C4-2B (cell line): ENCODE measurements around the gene RBMS1.

Source experiments
- CTCF ChIP-seq: fragments of 450-650 bp; conservative IDR thresholded peaks from 2 replicates; pipeline ENCODE4 v1.5.1; 2017; ENCODE audit warnings: mild to moderate bottlenecking
- ZFX ChIP-seq: fragments of 450-650 bp; IDR thresholded peaks from 2 replicates; pipeline ENCODE4 v1.6.1; 2017

GRCh38 chr2:160364364-160364763, 129.2 kb downstream of the RBMS1 start:
- TF ChIP-seq CTCF: no peak
- TF ChIP-seq ZFX: no peak
